ENCODE measurements around the gene AOPEP. TPM values are rescaled to one million over a fixed set of nuclear protein-coding genes. Genes with fewer than 3 reads are reported as not detected.

The AOPEP gene
- total and polyA plus RNA-seq, 2 donors (not counting 3 experiments of a cell fraction or from before 2014, with no cell fraction given): 20.2 to 41.6 TPM

GRCh38 chr9:94900222-94901018, 173.9 kb downstream of the AOPEP start:
- no peak for TF ChIP-seq EZH2 (IDR thresholded peaks at IDR 0.05; ENCODE audit: borderline replicate concordance, low read depth, low read length, severe bottlenecking)
- no peak for TF ChIP-seq GATA2 (IDR thresholded peaks at IDR 0.05; ENCODE audit: insufficient read depth, insufficient read length, low read depth, low read length)
- TF ChIP-seq FOS (IDR thresholded peaks at IDR 0.05; ENCODE audit: borderline replicate concordance, insufficient read depth, low read length): no peak
- no peak for TF ChIP-seq POLR2A (IDR thresholded peaks at IDR 0.05; ENCODE audit: low read depth, low read length)
- no peak for TF ChIP-seq POLR2AphosphoS5 (IDR thresholded peaks at IDR 0.05; ENCODE audit: insufficient read depth, low read depth, low read length)
- TF ChIP-seq MYC (IDR thresholded peaks at IDR 0.05; ENCODE audit: low read depth, low read length): no peak
- TF ChIP-seq CTCF (IDR thresholded peaks at IDR 0.05; ENCODE audit: extremely low read depth in 1 of 2, insufficient read depth in 1 of 2, low read depth in 1 of 2, low read length in 2 of 2): no peak
- no peak for TF ChIP-seq MAX (IDR thresholded peaks at IDR 0.05; ENCODE audit: insufficient read depth, insufficient read length)
- TF ChIP-seq JUN (IDR thresholded peaks at IDR 0.05; ENCODE audit: borderline replicate concordance, insufficient read depth, insufficient read length, low read depth): no peak
- no peak overlapping the region for H2AFZ ChIP-seq (ENCODE audit: low read depth, low read length)
- H3K27me3 ChIP-seq (ENCODE audit: control insufficient read depth in 2 of 2, insufficient read depth in 2 of 2, low read length in 2 of 2): no peaks in the 10 kb centered on the region
- dilution Hi-C loops (cut with MboI; ENCODE audit: extremely low pct_ligation_motif_present, low sequenced_read_pairs): no loop called here
- H3K79me2 ChIP-seq (ENCODE audit: control insufficient read depth, insufficient read depth, low read length): no peaks in the 10 kb centered on the region
- BruUV-seq (replicated peaks): no TSS peak
- no peaks in the 10 kb centered on the region for H3K36me3 ChIP-seq (ENCODE audit: control insufficient read depth in 2 of 2, extremely low read depth in 1 of 2, insufficient read depth in 2 of 2, low read length in 2 of 2)
- DNase-seq (ENCODE audit: low read depth, low spot score) (peak; percentile 73), FAIRE-seq (no peak)
- no peaks in the 10 kb centered on the region for H4K20me1 ChIP-seq (replicated peaks; ENCODE audit: control insufficient read depth, extremely low read depth, insufficient read depth, low read length)
- no peak overlapping the region for H3K27ac ChIP-seq (ENCODE audit: insufficient read depth, low read depth, low read length)
- H3K4me3 ChIP-seq (replicated peaks in 1 of 3; ENCODE audit: insufficient read depth in 1 of 3, low read depth in 1 of 3, low read length in 3 of 3): no peak overlapping the region
- no peak overlapping the region for H3K4me2 ChIP-seq (ENCODE audit: insufficient read depth, low read length)
- intact Hi-C loops (cut with micrococcal nuclease): no loop called here
- H3K9me1 ChIP-seq (replicated peaks; ENCODE audit: control insufficient read depth, extremely low read depth, insufficient read depth, low read length): no peaks in the 10 kb centered on the region
- CTCF ChIA-PET: interaction anchor here (1.0 to 2.5 kb wide), 4 partner anchors 11 to 227 kb away, joined by 3 to 10 read pairs (median 3); no protein-coding TSS in a partner anchor
- H3K9ac ChIP-seq (replicated peaks; ENCODE audit: extremely low read depth, insufficient read depth, low read length): no peak overlapping the region
- no peaks in the 10 kb centered on the region for H3K4me1 ChIP-seq (ENCODE audit: control insufficient read depth, extremely low read depth, insufficient read depth, low read length)
- H3K9me3 ChIP-seq (replicated peaks; ENCODE audit: control insufficient read depth, insufficient read depth, low read length): no peaks in the 10 kb centered on the region
- POLR2A ChIA-PET: no interaction called here

All from endothelial cell of umbilical vein (primary cell).